Hair follicle dermal papilla cell (primary cell): ENCODE results near the gene CTIF. TPM values are rescaled to one million over a fixed set of nuclear protein-coding genes. Genes with fewer than 3 reads are reported as not detected.

Experiments
- small RNA-seq: library from RNA; depleted of rRNA; stranded (forward); fragments of <200 nt; gene quantifications from one replicate; pipeline ENCODE3, GENCODE V24; 2012
- total RNA-seq: library from RNA; depleted of rRNA; stranded (reverse); fragments of >200 nt; gene quantifications from 2 replicates; pipeline ENCODE4 v1.2.3, GENCODE V29; 2012

CTIF gene
- 52.2 and 55.0 TPM in 2 replicates for total RNA-seq

DNA sequence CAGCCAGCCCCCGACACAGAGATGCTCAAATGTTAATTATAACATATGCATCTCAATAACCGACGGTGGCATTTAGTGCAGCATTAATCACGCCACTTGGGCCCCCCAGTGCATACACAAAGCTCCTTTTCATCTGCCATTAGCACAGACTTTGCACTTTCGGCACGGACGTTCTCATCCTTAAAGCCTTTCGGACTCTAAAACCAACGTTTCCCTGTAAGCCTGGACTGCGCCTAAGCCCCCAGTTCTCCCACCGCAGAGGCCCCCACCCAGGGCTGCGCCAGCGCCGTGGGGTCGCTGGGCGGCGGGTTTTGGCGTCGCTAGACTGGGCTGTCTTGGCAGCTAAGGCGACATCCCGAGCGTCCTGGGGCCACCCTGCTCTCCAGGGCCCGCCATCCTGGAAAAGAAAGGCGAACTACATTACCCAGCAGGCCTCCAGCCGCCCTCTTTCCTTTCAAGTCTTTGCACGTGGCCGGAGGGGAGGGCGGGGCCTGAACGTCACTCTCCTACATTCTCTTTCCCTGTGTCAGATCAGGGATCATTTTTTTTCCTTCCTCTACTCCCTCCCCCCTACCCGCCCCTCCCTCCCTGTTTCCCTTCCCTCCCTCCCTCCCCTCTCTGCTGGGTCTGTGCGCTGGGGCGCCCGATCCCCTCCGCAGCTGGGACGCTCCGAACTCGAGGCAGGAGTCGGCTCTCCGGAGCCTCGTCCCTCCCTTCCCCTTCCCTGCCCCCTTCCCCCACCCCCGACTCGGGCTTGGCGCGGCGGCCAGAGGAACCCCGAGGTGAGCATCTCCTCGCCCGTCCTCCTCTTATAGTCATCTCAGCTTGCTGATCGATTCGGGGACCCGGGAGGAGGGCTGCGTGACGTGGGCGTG is at the start of gene CTIF:
Gene CTIF (plus strand): TSS at position 501 of the 875 bp plus-strand sequence. CDS start 80,535 bp downstream, outside the sequence.

Small RNA genes within 50 kb of the gene (small RNA-seq; reads per million reads assigned to genes)
- gene MIR4743, result not detected

Other genes with a start within 250 kb of the CTIF start
- gene ZBTB7C, start 129.6 kb upstream of the CTIF start, total RNA-seq, result not detected in 2 replicates